Measurements from ENCODE around the gene RELB. TPM values are rescaled to one million over a fixed set of nuclear protein-coding genes. Genes with fewer than 3 reads are reported as not detected.

RELB gene
- total RNA-seq, 2 experiments from 2014 or later = 91.6 to 92.5 TPM

DNA sequence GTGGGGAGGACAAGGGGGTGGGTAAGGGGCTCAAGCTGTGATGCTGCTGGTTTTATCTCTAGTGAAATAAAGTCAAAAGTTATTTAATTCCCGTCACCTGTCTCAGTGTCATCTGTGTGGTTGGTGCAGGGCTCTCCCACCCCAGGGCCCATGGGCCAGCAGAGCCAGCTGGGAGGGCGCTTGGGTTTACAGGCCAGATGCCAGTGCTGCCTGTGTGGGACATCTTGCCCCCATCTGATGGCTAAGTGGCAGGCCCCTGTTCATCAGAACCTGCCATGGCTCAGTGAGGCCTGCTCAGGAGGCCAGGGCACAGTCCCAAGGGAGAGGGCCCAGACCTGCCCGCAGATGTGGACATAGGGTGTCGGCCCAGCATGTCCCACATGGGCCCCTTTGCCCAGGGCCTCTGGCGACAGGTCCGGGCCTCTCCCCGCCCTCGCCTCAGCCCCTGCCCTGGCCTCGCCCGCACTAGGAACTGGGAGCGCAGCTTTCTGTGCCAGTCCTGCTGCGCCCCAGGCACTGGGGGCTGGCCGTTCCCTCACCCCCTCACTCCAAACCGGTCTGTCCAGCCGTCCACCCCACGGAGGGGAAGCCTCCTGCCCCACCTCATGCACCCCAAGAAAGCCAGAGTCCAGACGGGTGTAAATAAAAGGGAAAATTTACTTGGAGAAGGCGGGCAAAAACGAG, 69.7 kb downstream of the RELB start:
- POLR2A ChIA-PET = no interaction called here
- Mint-ChIP-seq H3K36me3 (ENCODE audit: low read depth) (peaks cover 35% of the 10 kb centered on the region), H3K27me3 (no peaks in the 10 kb centered on the region), H3K4me1 (ENCODE audit: low read depth) (no peaks in the 10 kb centered on the region), H3K9me3 (no peaks in the 10 kb centered on the region), H3K27ac (no peak overlapping the region), H3K4me3 (no peak overlapping the region)
- DNase-seq = no peak
- Histone ChIP-seq H3K27me3 (ENCODE audit: control insufficient read depth in 1 of 2, insufficient read depth in 2 of 2, low read length in 2 of 2) (no peaks in the 10 kb centered on the region), H3K36me3 (ENCODE audit: insufficient read depth, low read length) (peaks cover 49% of the 10 kb centered on the region), H3K4me3 (ENCODE audit: low read length) (no peak overlapping the region), H3K9me3 (ENCODE audit: control insufficient read depth in 1 of 2, insufficient read depth in 1 of 2, low read length in 2 of 2) (no peaks in the 10 kb centered on the region), H3K4me1 (ENCODE audit: insufficient read depth, low read length) (peaks cover 12% of the 10 kb centered on the region), H3K27ac (ENCODE audit: low read depth in 1 of 2, low read length in 2 of 2) (no peak overlapping the region)
- TF ChIP-seq, protein P1, sequence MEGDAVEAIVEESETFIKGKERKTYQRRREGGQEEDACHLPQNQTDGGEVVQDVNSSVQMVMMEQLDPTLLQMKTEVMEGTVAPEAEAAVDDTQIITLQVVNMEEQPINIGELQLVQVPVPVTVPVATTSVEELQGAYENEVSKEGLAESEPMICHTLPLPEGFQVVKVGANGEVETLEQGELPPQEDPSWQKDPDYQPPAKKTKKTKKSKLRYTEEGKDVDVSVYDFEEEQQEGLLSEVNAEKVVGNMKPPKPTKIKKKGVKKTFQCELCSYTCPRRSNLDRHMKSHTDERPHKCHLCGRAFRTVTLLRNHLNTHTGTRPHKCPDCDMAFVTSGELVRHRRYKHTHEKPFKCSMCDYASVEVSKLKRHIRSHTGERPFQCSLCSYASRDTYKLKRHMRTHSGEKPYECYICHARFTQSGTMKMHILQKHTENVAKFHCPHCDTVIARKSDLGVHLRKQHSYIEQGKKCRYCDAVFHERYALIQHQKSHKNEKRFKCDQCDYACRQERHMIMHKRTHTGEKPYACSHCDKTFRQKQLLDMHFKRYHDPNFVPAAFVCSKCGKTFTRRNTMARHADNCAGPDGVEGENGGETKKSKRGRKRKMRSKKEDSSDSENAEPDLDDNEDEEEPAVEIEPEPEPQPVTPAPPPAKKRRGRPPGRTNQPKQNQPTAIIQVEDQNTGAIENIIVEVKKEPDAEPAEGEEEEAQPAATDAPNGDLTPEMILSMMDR (IDR thresholded peaks at IDR 0.05) = no peak
- no peak for ATAC-seq (ENCODE audit: poor library complexity)
- CTCF ChIA-PET = no interaction called here
- intact Hi-C loops (cut with DNase I, micrococcal nuclease) = no loop called here

DNA sequence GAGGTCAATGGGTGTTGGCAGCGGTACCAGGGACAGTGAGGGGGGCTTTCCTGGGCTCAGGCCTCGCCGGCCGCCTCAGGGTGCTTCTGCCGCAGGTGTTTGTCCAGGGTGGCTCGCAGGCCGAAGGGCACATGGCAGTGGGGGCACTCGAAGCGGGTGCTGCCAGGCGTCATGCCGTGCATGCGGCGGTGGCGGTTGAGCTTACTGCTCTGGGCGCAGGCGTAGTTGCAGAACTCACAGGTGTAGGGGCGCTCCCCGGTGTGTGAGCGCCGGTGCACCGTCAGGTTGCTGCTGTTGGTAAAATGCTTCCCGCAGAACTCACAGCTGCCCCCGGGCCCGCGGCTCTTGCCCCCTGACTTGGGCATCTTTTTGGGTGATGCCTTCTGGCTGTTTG, 70.3 kb downstream of the RELB start:
- Mint-ChIP-seq H3K4me1 (ENCODE audit: low read depth) (peaks cover 3% of the 10 kb centered on the region), H3K9me3 (no peaks in the 10 kb centered on the region), H3K27me3 (no peaks in the 10 kb centered on the region), H3K27ac (no peak overlapping the region), H3K36me3 (ENCODE audit: low read depth) (peaks cover 34% of the 10 kb centered on the region), H3K4me3 (no peak overlapping the region)
- intact Hi-C loops (cut with DNase I, micrococcal nuclease) = no loop called here
- H3K36me3 ChIP-seq (ENCODE audit: insufficient read depth, low read length) = peaks cover 48% of the 10 kb centered on the region
- H3K9me3 ChIP-seq (ENCODE audit: control insufficient read depth in 1 of 2, insufficient read depth in 1 of 2, low read length in 2 of 2) = no peaks in the 10 kb centered on the region
- H3K4me3 ChIP-seq (ENCODE audit: low read length) = no peak overlapping the region
- H3K4me1 ChIP-seq (ENCODE audit: insufficient read depth, low read length) = peaks cover 16% of the 10 kb centered on the region
- ChIA-PET CTCF (no interaction called here), POLR2A (no interaction called here)
- TF ChIP-seq, protein P1 (IDR thresholded peaks at IDR 0.05) = no peak
- DNase-seq (no peak), ATAC-seq (ENCODE audit: poor library complexity) (no peak)
- no peak overlapping the region for H3K27ac ChIP-seq (ENCODE audit: low read depth in 1 of 2, low read length in 2 of 2)
- no peaks in the 10 kb centered on the region for H3K27me3 ChIP-seq (ENCODE audit: control insufficient read depth in 1 of 2, insufficient read depth in 2 of 2, low read length in 2 of 2)

DNA sequence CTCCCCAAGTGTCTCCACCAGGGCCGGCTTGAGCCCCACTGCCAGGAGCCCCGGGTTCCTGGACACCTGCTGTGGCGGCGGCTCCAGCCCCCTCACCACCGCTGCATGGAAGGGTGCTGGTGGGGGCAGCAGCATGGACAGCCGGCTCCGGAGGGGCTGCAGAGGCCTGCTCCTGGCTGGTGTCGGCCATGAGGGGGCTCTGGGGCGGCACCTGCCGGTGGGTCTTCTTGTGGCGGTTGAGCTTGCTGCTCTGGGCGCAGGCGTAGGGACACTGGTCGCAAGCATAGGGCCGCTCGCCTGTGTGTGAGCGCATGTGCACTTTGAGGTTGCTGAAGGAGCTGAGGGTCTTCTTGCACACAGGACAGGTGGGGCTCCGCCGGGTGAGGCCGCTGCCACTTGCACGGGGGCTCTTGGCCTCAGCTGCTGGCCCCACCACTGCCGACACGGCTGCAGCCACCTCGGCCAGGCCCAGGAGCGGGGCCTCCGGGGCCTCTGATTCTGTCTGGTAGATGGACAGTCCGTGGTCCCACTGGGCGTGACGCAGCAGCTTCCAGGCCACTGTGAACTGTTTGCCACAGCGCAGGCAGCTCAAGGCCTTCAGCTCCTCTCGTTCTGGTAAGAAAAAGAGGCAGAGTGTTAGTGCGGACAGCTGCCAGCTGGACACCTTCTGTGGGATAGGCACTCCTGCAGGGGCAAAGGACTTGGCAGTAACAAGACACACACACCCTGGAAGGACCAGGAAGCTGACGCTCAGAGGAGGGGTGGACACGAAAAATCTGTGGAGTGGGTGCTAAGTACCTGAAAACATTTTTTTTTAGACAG, 70.9 kb downstream of the RELB start:
- Mint-ChIP-seq H3K36me3 (ENCODE audit: low read depth) (peaks cover 29% of the 10 kb centered on the region), H3K9me3 (no peaks in the 10 kb centered on the region), H3K27ac (no peak overlapping the region), H3K4me1 (ENCODE audit: low read depth) (peaks cover 9% of the 10 kb centered on the region), H3K4me3 (no peak overlapping the region), H3K27me3 (no peaks in the 10 kb centered on the region)
- ATAC-seq (ENCODE audit: poor library complexity) (no peak), DNase-seq (no peak)
- ChIA-PET CTCF (no interaction called here), POLR2A (no interaction called here)
- Histone ChIP-seq H3K4me3 (ENCODE audit: low read length) (no peak overlapping the region), H3K27ac (ENCODE audit: low read depth in 1 of 2, low read length in 2 of 2) (no peak overlapping the region), H3K9me3 (ENCODE audit: control insufficient read depth in 1 of 2, insufficient read depth in 1 of 2, low read length in 2 of 2) (no peaks in the 10 kb centered on the region), H3K27me3 (ENCODE audit: control insufficient read depth in 1 of 2, insufficient read depth in 2 of 2, low read length in 2 of 2) (no peaks in the 10 kb centered on the region), H3K36me3 (ENCODE audit: insufficient read depth, low read length) (peaks cover 42% of the 10 kb centered on the region), H3K4me1 (ENCODE audit: insufficient read depth, low read length) (peaks cover 23% of the 10 kb centered on the region)
- intact Hi-C loops (cut with DNase I, micrococcal nuclease) = no loop called here
- TF ChIP-seq, protein P1 (IDR thresholded peaks at IDR 0.05) = no peak
